Islet precursor cell (in vitro differentiated cells): ENCODE results near the gene CD99.

Experiments
- DNase-seq: peaks from one replicate; pipeline ENCODE4 v3.0.0-alpha.2; 2018

CD99 gene

GRCh38 chrX:2676794-2677675, 14.1 kb upstream of the CD99 start:
- DNase-seq, result no peak

DNA sequence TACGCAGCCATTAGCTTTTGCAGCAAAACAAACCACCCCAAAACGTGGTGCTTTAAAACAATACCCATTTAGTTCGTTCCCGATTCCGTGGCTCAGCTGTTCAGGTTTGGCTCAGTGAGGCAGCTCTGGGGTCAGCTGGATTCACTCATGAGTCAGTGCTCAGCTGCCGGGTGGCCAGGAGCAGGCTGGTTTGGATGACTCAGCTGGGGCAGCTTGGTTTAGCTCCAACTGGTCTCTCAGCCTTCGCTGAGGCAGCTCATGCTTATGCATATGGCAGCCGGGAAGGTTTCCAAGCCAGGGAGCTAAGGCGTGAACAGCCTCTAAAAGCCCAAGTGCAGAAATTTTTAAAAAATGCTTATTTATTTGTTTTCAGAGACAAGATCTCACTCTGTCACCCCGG, 13.3 kb upstream of the CD99 start:
- peak; percentile 93 for DNase-seq

GRCh38 chrX:2678583-2678982, 12.5 kb upstream of the CD99 start:
- no peak for DNase-seq

GRCh38 chrX:2679534-2680485, 11.3 kb upstream of the CD99 start:
- DNase-seq, result no peak

DNA sequence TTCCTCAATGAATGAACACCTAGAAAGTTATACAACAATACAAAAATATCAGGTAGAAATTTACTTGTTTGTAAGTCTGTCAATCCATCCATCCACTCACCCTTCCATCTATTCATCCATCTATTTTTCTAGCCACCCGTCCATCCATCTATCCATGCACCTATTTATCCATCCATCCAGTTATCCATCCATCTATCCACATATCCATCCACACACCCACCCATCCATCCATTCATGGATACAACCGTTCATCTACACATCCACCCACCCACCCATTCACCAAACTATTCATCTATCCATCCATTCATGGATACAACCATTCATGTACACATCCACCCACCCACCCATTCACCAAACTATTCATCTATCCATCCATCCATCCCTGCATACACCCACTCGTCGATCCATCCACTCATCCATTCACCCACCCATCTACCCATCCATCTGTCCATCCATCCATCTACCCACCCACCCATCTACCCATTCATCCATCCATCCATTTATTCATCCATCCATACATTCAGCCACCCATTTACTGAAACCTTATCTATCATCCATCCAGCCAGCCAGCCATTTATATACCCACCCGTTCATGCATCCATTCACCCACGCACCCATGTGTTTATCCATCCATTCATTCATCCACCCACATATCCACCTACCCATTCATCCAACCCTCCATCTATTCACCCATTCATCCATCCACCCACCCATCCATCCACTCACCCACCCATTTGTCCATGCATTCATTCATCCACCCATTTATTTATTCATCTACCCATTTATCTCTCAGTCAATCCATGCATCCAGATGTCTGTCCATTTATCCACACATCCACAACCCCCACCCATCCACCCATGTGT, 10.4 kb upstream of the CD99 start:
- DNase-seq, result no peak

DNA sequence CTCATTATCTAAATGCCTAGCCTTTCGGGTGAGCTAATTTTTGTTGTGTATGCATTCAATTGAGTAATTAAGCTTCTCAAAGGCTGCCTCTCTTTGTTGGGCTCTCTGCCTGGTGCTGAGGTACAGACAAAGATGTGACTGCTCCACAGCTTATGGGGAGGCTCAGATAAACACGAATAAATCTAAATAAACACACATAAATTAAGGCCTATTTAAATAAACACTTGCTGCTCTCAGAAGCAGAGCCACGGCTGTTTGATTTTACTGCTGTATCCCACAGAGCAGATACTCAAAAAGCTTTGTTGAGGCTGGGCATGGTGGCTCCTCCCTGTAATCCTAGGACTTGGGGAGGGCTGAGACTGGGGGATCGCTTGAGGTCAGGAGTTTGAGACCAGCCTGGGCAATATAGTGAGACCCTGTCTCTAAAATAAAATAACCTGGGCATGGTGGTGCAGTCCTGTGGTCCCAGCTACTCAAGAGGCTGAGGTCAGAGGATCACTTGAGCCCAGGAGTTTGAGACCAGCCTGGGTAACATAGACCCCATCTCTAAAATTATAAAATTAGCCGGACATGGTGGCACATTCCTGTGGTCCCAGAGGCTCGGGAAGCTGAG, 8.4 kb upstream of the CD99 start:
- no peak for DNase-seq

GRCh38 chrX:2684256-2684655, 6.8 kb upstream of the CD99 start:
- no peak for DNase-seq

- DNase-seq, result no peak
These were observed 5.2 kb upstream of the CD99 start for GRCh38 chrX:2685886-2686285.

DNA sequence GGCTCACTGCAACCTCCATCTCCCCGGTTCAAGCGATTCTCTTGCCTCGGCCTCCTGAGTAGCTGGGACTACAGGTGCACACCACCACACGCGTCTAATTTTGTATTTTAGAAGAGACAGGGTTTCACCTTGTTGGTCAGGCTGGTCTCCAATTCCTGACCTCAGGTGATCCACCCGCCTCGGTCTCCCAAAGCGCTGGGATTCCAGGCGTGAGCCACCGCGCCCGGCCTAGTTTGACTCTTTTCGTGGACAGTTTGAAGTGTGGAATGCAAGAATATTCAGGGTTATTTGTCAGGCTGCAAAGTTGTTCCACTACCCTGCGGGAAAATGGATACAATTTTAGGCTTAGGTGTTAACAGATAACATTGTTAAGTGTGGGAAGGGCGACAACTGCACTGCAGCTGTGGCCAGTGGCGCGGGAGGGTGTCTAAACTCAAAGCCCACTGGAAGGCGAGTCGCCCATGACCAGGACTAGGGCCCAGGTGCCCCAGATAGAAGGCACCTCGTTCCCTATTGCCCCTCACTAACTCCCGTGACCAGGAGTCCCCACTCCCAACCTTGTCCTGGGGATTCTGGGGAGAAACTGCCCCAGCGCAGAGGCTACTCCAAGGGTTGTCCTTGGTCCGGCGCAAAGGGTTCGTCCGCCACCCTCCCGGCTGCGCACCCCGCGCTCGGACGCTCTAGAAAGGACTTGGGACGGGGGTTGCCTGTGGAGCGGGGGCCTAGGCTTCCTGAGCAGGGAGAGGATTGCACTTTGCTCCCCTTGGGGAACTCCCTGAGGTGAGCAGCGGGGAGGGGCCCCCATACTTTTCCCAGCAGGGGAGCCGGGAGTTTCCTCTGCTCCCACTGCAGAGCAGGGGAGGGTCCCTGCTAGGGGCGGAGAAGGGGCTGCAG, 1.1 kb upstream of the CD99 start:
- DNase-seq, result no peak

DNA sequence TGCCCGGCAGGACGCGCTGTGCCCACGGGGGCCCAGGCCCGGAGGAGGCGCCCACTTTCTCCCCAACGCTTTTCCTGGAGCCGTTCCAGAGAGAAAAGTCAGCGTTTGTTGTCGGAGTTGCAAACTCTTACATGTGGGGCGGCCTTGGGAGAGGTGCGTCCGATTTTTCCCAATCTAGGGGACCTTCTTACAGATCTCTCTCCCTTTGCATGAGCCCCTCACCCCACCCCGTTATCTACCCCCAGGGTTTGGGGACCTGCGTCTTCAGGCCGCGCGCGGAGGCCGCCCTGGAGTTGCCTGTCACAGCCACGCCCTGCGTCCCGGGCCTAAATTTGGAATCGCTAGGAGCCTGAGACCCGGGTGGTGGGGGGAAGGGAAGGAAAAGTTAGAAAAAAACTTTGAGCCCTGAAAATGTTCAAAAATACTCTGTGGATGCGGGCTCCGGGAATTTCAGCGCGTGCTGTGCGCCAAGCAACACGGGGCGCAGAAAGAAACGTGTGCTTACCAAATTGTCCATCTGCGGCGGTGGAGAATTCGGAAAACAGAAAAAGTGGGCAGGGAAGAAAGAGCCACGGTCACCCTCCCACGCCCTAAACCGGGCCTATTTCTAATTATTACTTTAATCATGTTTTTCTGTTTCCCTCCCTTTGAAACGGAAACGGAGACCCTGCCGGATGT, 587 bp downstream of the CD99 start:
- no peak for DNase-seq

GRCh38 chrX:2692221-2693112, 1.4 kb downstream of the CD99 start:
- DNase-seq, result peak; percentile 72

GRCh38 chrX:2693113-2694002, 2.3 kb downstream of the CD99 start:
- no peak for DNase-seq

DNA sequence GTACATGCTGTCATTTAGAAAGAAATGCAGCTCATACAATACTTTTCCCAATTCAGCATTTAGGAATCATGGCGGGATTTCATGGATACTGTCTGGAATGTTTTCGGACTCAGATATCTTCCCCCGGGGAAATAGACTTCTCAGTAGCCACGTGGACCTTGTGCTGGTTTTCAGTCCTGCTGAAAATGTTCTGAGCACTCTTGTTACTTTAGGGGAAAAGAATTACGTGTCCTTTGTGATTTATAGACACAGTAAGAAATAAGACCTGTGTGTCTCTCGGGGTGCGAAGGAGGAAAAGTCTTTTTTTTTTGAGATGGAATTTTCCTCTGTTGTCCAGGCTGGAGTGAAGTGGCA, 3.8 kb downstream of the CD99 start:
- DNase-seq, result no peak

DNA sequence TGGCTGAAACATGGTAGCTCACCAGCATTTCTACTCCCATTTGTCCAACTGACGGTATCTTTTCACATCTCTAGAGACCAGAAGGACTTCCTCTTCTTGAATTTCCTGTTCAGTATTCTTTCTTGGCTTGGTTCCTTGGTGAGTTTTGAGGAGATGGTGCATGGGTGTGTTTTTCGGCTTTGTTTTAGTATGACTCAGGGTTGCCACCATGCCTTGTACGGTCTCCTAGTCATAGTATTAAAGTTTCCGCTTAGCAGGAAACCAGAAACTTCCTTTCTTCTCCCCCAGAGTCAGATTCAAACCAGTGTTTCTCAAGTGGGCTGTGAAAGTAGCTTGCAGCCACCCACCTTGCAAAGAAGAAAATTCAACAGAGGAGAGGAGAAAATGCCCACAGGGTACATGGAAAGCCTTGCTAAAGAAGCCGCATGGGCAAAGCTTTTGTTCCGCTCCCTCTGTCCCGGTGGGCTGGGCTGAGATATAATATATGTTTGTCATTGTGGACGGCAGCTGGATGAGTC, 5.7 kb downstream of the CD99 start:
- no peak for DNase-seq

- DNase-seq, result peak; percentile 77
These were observed 6.2 kb downstream of the CD99 start for GRCh38 chrX:2697306-2697705.

DNA sequence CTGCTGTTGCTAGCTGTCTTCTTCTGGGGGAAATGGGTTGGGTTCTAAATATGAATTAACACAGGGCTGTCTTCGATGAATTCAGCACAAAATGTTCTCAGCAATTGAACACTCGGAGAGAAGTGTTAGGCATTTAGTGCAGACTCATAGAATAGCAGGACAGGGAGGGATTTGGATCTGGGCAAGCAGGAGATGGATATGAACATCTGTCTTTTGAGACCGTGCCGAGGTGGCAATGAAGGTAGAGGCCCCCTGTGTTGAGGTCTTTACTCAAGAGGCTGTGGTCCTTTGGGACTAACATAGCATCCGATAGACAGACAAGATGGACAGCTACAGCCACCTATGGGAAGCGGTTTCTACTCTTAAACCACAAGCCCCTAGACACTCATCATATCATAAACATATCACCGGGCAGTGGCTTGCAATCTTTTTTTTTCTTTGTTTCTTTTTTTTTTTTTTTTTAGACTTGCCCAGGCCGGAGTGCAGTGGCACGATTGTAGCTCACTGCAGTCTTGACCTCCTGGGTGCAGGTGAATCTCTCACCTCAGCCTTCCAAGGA, 6.7 kb downstream of the CD99 start:
- DNase-seq, result no peak

GRCh38 chrX:2698604-2699003, 7.5 kb downstream of the CD99 start:
- DNase-seq, result peak; percentile 78

DNA sequence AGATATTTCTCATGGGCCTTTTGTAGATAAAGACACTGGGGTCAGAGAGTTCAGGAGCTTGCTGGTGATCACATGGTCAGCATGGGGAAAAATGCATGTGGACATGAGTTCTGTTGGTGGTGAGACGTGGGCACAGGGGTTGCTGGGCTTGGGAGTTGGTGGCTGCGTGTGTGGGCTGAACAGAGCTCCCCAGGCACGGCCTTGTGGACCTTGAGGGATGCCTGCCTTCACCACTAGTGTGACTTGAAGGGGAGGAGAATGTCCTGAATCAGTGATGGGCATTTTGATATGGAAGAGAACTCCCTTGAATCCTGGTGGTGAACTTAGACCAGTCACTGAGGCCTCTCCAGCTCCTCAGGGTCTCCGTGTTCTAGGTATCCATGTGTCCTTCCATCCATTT, 8.9 kb downstream of the CD99 start:
- DNase-seq, result no peak
